GM18519 (cell line): ENCODE measurements around the gene GAS2L3.
"Not testable (repeated sequence)": the region's sequence is repeated elsewhere in the genome, so short reads cannot be mapped to it uniquely, and the experiment has no call there.

ENCODE experiments used
- ATAC-seq: cut with Tn5 transposase; IDR thresholded peaks from one replicate; pipeline ENCODE4 v1.9.1; 2021; ENCODE audit warnings: mild to moderate bottlenecking, moderate library complexity; ENCODE audit not compliant: unreplicated experiment, low FRiP score

The GAS2L3 gene

DNA sequence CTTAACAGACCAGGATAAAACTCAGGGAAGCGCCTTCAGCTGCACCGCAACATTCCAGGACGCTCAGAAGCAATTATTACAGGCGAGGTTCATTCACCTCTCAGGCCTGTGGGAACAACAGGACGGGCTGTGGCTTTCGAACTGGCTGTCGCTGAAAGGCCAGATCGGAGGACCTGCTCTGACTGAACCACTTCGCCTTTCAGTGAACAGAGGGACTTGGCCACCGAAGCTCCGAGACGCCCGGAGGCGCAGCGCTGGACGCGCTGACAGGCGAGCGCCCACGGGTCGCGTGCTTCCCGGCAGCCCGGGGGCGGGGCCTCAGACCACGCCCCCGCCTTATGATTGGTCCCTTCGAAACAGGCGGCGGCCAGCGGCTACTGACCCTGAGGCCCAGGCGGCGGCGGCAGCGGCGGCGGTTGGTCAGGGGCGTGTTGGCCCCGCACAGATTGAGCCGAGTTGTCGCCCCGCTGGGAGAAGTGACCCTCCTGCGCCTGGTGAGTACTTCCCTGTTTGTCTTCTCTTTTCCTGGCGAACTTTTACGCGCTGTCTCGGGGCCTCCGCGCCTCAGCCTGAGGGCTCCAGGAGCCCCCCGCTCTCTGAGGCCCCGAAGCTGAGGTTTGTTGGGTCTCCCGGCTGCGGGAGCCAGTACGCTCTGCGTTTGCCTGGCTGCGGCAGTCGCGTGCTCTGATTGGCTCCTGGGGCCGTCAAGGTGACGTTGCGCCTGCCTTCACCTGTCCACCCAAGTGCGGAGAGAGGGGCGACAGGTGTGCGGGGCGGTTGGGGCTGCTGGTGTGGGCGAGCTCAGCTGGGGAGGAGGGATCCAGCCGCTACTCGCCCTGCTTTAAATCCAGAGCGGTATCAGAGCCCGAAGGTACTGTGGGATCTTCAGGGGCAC lies at the start of gene GAS2L3:
Gene GAS2L3 (plus strand): TSS at position 393 of the 895 bp plus-strand sequence. CDS start 21,221 bp downstream, outside the sequence.
- ATAC-seq, result peak; percentile 86

DNA sequence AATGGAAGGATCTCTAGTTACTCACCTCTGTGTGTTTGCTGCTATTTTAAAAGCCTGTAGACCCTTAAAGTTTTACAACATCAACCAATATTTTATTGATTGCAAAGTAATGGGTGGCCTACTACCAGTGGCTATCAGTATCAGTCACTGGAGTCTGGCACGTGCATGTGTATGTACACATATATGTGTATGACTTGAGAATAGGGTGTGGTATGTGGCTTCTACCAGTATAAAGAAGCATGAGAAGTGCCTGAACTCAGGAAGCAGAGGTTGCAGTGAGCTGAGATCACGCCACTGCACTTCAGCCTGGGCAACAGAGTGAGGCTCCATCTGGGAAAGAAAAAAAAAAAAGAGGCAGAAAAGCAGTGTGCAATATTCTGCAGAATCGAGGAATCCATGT lies 45.5 kb upstream of the GAS2L3 start:
- no peak for ATAC-seq

DNA sequence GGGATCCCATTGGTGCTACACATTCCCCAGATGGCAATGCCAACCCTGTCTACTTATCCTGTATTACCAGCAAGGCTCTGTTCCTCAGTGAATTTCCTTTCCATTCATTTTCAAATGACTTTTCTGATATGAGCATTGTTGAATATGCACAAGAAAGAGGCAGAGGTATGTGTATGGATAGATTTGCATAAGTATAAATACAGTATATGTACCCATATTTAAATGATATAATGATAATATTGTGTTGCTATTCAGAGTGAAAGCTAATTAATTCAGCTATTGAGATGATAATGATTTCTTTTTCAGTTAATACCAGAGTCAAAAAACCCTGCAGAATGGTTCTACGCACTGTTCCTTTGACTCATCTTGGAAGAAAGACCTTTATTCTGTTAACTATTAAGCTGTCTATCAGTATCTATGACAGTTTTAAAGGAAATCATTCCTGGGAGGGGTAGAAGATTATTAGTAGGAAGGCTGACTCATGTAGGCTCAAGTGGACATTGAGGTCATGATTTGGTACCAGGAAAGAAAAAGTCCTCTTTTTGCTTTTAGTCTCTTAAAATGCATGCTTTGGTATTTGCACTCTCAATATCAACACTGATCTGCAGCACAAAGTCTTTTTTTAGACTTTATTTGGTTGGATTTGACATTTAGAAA lies 44.9 kb upstream of the GAS2L3 start:
- ATAC-seq, result no peak

DNA sequence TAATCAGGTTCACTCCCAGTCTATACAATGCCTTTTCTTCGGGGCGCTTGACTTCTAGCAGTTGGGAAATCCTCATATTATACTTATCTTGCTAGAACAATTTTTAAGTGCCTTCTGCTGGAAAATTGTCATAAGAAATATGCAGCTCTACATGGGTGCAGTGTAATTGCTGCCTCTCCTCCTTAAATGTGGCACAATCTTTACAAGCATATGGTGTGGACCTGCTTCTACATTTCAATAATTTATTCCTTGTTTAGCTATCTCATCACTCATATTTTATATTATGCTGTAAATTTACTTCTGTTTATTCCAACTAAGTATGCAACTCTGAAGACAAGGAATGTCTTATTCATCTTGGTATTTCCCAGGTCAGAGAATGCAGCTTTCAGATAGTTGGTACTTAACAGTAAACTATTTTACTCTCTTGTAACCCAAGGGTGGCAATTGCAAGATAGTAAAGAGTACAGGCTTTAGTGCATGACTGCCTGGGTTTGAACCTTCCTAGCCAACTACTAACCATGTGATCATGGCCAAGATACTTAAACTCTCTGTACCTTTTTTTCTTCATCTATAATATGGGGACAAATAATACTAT lies 43.6 kb upstream of the GAS2L3 start:
- no peak for ATAC-seq

DNA sequence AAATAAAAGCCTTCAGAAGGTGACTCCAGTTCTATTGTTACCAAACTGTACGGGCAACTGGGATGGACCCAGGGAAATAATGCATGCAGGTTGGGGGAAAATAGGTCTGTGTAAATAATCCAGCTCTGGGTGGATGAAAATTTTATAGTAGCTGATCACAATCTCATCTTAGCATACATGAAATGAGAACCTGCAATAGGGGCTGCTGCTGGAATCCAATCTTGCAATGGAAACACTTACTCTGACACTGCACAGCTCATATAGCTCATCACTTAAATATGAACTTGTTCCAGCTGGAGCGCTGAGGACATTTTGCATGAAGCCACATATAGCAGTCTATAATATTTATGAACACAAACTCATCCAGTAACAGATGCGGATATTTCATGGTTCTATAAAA lies 40.1 kb upstream of the GAS2L3 start:
- ATAC-seq, result no peak

DNA sequence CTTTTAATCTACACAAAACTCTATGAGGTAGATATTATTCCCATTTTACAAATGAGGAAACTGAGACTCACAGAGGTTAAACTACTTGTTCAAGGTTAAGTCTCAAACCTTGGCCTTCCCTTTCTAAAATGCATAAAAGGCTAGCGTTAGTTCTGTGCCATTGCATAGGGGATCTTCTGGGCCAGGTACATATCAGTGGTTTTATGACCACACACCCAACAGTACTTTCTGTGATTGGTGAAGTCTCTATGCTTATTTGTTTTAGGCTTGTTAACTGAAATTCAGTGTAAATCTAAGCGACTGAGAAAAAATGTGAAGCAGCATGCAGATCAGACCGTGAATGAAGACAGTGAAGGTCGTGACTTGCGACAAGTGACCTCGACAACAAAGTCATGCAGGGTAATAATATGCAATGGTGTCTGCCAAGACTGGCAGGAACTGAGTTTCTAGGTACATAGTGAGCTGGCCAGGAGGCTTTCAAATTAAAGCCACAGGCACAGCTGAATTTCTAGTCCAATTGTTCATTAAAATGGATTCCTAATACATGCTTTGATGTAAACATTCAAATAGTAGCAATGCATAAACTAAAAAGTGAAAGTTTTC lies 38.8 kb upstream of the GAS2L3 start:
- ATAC-seq, result no peak

DNA sequence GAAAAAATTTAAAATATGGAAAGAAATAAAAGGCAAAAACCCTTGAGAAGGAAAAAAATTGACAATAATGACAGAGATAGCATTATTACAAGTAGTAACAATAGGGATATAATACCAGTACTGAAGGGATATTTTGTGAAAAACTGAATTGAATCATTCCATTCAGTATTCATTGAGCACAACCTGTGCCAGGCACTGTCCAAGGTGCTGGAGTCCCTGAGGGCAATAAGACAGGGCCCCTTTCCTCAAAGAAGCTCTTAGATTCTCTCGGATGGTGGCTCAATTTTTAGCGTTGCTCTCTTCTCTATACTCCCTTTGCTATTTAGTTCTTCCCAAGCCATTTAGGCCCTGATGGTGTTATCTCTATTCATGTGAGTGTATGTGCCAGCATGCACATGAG lies 34.3 kb upstream of the GAS2L3 start:
- no peak for ATAC-seq

DNA sequence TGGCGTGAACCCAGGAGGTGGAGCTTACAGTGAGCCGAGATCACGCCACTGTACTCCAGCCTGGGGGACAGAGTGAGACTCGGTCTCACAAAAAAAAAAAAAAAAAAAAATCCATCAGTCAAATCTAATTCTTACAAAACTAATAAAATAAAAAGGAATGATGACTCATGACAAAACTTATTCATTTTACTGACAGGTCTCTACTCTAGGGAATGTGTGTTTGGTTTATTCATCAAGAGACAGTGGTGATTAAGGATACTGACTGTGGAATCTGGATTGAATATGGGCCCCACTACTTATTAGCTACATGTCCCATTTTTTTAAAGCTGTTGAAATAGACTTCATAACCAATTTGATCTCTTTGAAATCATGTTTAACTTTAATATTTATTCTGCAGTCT lies 29.3 kb upstream of the GAS2L3 start:
- ATAC-seq, result no peak

DNA sequence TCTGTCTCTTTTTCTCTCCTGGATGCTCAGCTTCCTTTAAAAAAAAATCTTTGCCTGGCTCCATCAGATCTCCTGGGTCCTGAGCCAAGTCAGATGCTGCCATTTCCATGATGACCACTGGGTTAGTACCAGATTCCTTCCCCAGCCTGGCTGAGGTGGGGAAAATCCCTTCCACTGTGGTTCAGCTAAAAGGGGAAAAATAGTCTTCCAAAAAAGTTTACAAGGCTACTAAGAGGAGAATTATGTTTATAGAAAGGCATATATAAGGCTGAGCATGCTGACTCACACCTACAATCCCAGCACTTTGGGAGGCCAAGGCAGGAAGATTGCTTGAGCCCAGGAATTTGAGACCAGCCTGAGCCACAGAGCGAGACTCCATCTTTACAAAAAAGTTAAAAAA lies 28.4 kb upstream of the GAS2L3 start:
- no peak for ATAC-seq

DNA sequence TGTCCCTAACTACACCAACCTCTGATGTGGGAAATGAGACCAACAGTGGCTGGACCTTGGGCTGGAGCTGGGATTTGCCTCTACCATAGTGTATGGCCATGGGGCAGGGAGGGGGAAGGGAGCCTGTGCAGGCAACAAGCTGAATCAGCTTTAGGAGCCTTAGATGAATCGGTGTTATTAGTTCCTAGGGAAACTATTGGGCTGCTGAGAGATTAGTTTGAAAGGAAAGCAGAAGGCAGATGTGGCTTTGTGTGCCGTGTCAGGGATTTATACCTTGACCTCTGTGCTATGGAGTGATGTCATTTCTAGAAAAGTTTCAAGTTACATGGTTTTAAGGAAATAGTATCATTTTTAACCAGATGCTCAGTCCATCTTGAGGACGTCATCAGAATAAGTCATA lies 19.5 kb upstream of the GAS2L3 start:
- no peak for ATAC-seq

DNA sequence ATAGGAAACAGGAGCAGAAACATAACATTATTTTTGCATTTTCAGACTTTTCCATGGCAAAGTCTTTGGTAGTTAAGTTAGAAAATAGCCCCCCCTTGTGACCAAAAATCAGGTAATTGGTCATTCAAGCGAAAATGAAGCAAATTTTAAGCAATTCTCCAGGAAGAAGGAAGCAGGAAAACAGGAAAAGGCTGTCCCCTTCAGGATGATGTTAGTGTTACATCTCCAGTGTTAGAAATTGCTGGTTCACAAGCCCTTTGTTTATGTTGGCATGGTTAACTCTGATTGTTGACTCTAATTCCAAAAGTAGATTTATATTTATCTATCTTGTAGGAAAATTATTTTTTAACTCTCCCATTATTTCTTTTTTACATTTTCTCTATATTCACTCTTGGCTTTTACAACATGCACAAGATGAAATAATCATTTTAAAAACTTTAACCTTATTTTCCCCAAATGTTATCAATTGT lies 18.8 kb upstream of the GAS2L3 start:
- ATAC-seq, result no peak

DNA sequence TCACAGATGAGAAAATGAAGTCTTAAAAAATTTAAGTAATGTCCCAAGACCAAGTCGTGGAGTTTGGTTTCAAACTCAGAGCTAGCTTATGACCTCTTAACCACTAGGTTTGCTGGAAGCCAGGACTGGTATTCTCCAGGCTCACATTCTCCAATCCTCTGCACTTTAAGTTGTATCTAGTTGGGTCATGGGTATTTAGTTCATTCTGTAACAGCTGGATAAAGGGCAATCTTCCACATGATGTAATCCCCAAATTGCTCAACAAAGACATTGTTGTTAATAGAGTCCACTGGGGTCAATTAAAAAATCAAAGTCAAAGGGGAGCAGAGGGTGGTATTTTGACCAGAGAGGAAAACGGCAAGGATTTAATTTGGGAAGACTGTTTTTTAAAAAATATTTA lies 17.8 kb upstream of the GAS2L3 start:
- ATAC-seq, result no peak

DNA sequence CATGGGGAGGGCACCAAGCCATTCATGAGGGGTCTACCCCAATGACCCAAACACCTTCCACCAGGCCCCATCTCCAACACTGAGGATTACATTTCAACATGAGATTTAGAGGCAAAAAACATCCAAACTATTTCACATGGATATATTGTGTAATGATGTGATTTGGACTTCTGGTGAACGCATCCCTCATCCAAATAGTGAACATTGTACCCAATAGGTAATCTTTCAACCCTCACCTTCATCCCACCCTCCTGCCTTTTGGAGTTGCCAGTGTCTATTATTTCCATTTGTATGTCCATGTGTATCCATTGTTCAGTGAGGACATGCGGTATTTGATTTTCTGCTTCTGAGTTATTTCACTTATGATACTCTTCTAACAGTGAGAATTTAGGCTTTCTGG lies 16.1 kb upstream of the GAS2L3 start:
- no peak for ATAC-seq

DNA sequence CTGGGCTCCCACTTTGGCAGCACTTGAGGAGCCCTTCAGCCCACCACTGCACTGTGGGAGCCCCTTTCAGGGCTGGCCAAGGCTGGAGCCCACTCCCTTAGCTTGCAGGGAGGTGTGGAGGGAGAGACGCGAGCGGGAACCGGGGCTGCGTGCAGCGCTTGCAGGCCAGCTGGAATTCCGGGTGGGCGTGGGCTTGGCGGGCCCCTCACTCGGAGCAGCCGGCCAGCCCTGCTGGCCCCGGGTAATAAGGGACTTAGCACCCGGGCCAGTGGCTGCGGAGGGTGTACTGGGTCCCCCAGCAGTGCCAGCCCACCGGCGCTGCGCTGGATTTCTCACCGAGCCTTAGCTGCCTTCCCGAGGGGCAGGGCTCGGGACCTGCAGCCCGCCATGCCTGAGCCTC lies 14.2 kb upstream of the GAS2L3 start:
- ATAC-seq, result not testable (repeated sequence)

DNA sequence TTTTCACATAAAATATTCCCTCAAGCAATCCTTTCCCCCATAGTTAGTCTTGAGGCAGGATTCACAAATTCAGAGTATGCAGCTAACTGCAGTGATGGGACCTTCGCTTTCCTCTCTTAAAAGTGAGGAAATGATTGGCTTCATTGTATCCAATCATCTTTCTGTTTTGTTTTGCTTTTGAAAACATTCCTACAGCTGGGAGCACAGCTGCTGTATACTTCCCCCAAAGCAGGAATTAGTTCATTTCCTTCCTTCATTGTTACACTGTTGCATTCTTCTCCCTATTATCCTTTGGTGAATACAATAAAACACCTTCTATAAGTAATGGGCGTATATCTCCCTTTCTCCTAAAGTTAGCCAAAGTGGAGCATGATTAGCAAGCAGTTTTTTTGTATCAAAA lies 9.4 kb upstream of the GAS2L3 start:
- ATAC-seq, result no peak

DNA sequence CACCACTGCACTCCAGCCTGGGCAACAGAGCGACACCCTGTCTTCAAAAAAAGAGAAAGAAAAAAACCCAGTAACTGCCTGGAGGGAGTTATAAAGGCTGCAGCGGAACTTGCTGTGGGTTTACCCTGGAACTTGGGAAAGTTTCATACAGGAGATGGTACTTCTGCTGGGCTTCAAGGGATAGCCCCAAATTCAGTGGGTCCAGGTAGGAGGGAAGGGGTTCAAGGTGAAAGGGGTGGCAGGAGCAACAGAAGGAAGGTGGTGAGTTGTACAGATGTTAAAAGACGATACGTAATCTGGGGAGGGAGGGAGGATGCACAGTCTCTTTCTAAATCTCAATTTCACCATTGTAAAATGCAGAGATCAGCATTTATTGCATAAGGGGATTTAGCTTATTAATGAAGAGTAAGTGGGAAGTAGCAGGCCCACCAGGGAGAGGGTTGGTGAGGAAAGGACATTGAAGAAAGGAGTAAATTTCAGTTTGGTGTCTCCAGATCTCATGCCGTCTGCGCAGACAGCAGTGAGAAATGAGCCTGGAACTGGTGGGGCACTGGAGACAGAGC lies 8.5 kb upstream of the GAS2L3 start:
- no peak for ATAC-seq

DNA sequence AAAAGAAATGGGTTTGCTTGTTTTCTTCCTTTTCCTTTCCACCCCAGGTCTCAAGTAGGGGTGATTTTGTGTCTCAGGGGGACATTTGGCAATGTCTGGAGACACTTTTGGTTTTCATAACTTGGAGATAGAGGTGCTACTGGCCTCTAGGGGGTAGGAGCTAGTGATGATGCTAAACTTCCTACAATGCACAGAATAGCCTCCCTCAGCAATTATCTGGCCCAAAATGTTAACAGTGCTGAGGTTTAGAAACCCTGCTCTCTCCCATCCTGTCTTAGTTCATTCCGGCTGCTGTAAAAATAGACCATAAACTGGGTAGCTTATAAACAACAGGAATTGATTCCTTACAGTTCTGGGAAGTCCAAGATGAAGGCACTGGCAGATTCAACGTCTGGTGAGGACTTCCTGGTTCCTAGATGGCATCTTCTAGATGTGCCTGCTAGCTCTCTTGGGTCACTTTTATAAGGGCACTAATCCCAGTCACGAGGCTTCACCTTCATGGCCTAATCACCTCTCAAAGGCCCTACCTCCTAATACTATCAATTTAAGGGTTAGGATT lies 7.4 kb upstream of the GAS2L3 start:
- no peak for ATAC-seq

DNA sequence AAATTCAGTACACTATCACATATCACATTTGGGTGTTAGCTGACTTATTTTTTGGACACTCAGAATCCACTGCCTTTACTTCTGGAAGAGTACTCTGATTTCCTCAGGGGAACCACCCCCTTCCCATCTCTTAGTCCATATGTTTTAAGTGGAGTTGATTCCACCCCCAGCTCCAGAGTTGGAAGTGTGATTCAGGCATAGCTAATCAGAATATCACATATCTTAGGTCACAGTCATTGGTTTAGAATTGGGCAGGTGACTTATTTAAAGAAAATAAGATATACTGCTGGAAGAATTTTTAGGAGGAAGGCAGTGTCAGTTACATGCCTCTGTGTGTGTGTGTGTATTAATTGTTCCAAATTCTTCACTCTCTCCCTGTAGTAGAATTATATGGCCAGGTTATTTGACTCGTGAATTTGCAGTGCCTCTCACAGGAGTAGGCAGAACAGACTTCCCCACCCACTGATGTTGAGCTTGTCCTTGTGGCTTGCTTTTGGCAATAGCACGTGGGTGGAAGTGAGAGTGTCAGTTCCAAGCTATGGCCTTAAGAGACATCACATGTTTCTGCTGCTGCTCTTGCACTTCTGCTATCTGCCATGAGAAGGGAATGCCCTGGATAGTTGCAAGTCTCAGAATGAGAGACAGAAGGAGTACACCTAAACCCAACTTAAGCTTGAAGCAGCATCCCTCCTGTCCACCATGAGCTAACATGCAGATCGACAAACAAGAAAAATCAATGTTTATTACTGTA lies 6.4 kb upstream of the GAS2L3 start:
- ATAC-seq, result peak; percentile 97

DNA sequence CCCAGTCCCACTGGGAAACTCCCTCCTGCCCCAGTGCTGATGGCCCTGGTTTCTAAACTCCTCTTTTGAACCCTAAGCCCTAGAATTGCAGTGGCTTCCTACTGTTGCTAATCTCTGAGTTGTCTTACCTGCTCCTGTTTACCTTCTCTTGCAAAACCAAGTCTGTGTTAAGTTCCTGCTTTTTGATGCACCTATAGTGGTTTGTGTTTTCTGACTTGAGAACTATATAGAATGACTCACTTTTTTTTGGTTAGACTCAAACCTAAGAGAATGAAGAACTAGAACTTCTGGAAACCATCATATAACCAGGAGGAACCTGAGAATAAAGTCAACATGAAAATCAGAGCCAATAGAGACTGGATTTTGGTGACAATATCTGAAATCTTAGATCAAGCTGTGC lies 5.5 kb upstream of the GAS2L3 start:
- ATAC-seq, result peak; percentile 28

DNA sequence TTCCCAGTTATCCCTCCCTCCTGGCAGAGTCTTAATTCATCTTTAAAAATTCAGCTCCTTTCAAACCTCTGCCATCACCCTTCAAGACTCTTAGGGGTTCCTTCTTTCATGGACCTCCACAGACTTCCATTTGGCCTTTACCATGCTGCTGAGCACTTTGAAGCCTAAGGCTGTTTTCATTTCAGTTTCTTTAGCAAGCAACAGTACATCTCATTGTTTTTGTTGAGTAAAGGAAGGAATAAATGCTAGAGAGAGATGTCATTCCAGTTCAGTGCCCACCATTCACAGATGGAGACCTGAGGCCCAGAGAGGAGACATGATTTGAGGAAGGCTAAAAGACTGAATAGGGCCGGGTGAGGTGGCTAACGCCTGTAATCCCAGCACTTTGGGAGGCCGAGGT lies 1.3 kb upstream of the GAS2L3 start:
- no peak for ATAC-seq
